NOMO-1 treated with dmso at 0.1 percent for 144 hours (cell line): ENCODE measurements around the gene LRRC75B.

Experiments used
- DNase-seq: peaks from one replicate; lab custom pipeline; 2025; ENCODE audit not compliant: unreplicated experiment; lab: John Stamatoyannopoulos, UW

The LRRC75B gene

DNA sequence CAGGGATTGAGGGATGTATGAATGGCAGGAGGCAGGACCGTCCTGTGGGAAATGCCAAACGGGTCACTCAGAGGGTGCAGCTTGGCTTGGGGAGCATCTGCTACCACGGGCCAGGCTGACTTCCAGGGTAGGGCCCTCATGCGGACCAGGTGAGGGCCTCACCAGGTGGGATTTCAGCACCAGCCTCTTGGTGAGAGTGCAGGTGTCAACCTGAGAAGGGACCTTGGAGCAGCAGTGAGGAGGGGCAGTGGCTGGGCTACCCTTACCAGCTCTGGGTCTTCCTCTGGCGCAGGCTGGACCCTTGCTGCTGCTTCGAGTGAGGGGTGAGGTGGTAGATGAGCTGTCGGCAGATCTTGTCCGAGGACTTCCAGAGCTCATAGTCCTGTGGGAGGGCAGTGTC is 4.9 kb downstream of the LRRC75B start:
- DNase-seq, result no peak

DNA sequence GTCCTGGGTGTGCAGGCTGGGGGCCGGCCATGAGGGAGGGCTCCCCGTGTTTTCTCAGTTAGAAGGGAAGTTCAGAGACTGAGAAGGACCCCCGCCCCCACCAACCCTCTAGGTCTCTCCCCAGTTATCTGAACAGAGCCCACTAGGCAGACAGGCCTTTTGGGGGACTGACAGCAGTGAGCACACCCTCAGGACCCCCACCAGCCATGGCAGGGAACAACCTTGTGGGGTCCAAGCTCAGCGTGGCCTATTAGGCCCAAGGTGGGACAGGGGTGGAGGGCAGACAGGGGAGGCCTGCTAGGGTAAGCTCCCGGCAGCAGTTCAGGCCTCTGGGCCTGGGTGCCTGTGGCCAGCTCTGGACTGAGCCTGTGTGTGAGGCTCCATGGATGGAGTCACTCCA is 5.6 kb downstream of the LRRC75B start:
- DNase-seq, result no peak

DNA sequence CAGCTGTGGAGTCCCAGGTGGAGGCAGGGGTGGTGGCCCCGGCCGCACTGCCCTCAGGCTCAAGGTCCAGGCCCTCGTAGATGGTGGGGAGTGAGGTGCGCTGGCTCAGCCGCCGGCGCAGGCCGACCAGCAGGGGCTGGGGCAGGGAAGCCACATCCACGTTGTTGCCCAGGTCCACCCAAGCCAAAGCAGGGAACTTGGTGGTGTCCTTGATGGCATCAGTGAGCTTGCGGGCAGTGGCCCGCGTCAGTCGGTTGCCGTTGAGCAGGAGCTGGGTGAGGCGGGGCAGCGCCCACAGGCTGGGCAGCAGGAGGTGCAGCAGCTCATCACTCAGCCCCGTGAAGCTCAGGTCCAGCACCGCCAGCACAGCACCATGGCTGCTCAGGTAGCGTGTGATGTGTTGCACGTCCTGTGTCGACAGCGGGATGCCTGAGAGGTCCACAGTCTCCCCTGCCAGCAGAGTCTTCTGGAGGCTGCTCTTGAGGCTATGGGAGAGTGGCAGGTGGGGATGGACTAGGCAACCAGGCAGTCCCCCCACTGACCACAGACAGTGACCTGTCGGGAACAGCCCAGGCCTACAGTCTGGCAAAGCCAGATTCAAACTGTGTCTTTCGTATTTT is 6.8 kb downstream of the LRRC75B start:
- DNase-seq, result no peak

- no peak for DNase-seq
Observed at GRCh38 chr22:24585461-24585860, 7.4 kb downstream of the LRRC75B start.

- no peak for DNase-seq
Observed at GRCh38 chr22:24584871-24585411, 7.9 kb downstream of the LRRC75B start.

DNA sequence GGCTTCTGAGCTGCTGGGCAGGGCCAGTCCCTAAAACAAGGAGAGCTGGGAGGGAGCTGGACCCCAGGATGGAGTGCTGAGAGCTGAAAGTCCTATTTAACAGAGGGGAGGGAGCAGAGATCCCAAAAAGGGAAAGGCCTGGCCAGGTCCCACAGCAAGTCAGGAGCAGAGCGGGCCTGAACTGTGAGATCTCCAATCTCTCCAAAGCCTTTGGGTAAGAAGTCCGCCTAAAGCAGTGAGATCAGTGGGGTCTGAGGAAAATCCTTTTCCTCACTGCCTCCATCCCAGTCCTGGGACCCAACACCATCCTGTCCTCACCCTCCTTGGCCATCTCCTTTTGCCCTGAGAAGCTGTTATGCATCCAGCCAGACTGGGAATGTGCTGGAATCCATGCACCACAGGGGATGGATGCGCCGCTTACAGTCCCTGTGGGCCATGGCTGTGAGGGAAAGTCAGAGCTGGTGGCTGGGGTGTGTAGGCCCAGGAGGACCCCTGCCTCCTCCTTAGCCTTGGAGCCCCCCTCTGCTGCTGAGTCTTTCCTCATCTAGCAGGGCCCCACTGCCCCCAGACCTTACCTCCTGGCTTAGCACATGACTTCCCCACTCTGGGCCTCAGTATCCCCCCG is 8.6 kb downstream of the LRRC75B start:
- DNase-seq, result no peak

- no peak for DNase-seq
Observed at GRCh38 chr22:24583221-24584165, 9.4 kb downstream of the LRRC75B start.

DNA sequence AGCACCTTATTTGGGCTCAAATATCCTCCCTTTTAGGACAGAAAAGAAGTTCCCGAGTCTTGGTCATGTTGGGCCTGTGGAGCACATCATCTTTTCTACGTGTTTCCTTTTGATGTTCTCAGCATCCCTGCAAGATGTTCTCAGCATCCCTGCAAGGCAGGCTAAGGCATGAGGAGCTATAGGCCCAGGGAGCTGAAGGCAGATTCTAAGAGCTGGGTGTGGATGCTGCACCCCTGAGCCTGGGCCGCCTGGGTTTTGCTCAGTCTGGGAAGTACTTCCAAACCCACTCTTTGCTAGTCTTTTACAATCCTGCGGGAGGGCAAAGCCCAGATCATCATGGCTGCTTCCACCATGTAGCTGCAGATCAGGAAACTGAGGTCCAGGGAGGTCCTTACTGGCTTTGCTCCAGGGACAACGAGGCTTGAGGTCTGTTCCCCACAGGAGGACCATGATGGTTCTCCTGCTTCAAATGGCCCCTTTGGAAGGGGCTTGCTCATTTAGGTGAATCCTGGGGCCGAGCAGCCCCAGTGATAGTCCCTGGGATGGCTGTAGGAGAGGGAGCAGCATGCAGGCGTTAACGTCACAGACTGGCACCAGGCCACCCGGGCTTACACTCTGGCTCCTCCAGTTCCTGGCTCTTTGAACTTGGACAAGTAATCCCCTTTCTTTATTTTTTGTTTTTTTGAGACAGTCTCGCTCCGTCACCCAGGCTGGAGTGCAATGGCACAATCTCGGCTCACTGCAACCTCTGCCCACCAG is 10.6 kb downstream of the LRRC75B start:
- no peak for DNase-seq

GRCh38 chr22:24580276-24580675 is 12.6 kb downstream of the LRRC75B start:
- DNase-seq, result no peak

- DNase-seq, result no peak
Observed at GRCh38 chr22:24579258-24579601, 13.6 kb downstream of the LRRC75B start.

DNA sequence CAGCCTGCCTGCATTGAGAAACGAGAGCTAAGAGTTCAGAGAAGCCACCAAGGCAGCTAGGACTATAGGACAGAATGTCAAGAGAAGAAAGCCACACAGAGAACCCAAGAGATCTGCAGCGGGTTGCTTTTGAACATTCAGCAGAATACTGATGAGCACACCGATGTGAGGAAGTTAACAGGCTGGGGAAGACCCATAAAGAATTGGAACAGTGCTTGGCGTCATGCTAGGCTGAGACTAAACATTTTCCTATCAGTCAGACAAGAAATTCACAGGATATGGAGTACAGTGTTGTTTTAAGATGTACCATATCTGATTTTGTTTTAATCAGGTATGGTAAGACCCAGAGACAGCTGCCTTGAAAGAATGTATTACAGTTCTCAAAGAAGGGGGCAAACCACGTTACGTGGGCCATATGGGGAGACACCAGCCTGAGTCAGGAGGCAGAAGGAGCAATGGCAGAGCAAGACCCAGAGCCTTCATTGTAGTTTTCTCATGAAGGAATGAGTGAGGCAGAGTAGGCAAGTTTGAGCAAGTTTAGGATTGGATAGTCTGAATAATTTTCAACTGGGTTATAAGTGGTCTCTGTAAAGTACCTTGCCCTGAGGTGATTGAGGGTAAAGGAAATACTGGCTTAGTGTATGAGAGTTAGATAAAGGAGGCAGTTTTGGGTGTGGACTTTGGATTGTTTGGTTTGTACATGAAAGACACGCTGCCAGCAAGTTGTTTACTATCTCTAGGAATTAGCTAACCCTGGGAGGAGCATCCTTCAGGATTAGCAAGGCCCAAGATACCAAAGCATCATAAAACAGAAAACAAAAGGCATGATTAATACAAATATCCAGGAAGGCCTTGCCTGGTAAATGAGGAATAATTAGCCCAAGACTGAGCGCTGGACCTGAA is 14.3 kb downstream of the LRRC75B start:
- DNase-seq, result no peak

GRCh38 chr22:24576778-24577177 is 16.1 kb downstream of the LRRC75B start:
- no peak for DNase-seq

- DNase-seq, result no peak
Observed at GRCh38 chr22:24571266-24571665, 21.6 kb downstream of the LRRC75B start.

DNA sequence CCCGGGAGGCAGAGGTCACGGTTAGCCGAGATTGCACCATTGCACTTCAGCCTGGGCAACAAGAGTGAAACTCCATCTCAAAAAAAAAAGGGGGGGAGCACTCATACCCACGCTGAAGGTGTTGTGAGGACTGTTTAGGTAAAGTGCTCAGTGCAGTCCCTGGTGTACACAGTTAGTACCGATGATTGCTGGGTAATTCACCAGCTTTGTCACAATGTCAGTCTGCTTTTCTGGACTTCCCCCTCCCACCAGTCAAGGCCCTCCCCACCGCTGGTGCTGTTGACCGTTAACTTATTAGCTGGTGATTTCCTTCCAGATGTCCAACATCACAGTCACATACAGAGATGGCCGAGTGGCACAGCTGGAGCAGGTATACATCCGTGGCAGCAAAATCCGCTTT is 25.2 kb downstream of the LRRC75B start:
- no peak for DNase-seq

- DNase-seq, result no peak
Observed at GRCh38 chr22:24566899-24567511, 25.9 kb downstream of the LRRC75B start.

- no peak for DNase-seq
Observed at GRCh38 chr22:24565077-24565476, 27.8 kb downstream of the LRRC75B start.

DNA sequence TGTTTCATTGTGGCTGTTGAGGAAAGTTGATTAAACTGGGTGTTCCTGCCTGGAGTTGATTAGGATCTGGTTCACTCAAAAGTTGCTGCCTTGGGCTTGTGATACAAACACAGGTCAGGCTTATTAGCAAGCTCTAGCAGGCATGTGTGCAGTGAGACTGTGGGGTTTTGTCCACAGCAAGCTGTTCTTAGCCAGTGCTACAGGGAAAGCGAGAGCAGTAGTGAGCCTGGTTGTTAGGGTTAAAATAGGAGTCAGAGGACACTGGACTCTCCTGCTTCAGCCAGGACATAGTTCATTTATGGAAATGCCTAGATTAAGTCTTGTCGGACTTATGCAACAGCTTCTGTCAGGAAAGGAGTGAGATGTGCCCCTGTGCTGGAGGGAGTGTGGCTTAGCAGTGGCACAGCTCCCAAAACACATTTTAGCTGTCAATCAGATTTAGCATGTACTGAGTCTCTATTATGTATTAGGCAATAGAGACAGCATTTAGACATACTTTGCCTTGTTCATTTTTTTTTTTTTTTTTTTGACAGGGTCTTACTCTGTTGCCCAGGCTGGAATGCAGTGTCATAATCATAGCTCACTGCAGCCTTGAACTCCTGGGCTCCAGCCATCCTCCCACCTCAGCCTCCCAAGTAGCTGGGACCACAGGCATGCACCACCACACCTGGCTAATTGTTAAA is 28.4 kb downstream of the LRRC75B start:
- no peak for DNase-seq

- no peak for DNase-seq
Observed at GRCh38 chr22:24563246-24563645, 29.6 kb downstream of the LRRC75B start.

DNA sequence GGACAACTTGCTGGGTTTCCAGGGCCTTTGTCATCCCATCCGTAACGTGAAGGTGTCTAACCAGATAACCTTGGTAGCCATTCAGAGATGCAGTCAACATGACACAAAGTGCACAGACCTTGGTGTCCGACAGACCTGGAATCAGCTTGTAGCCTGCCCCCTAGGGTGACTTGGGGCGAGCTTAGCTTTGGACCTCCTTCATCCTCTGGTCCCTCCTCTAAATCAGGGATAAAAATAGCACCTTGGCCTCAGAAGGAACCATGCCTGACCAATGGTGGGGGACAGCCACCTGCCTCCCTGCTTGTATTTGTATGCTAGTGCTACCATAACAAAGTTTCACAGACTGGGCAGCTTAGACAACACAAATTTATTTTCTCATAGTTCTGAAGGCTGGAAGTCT is 33.4 kb downstream of the LRRC75B start:
- DNase-seq, result no peak
